ENCODE data around the gene LRRC47.

LRRC47 gene

DNA sequence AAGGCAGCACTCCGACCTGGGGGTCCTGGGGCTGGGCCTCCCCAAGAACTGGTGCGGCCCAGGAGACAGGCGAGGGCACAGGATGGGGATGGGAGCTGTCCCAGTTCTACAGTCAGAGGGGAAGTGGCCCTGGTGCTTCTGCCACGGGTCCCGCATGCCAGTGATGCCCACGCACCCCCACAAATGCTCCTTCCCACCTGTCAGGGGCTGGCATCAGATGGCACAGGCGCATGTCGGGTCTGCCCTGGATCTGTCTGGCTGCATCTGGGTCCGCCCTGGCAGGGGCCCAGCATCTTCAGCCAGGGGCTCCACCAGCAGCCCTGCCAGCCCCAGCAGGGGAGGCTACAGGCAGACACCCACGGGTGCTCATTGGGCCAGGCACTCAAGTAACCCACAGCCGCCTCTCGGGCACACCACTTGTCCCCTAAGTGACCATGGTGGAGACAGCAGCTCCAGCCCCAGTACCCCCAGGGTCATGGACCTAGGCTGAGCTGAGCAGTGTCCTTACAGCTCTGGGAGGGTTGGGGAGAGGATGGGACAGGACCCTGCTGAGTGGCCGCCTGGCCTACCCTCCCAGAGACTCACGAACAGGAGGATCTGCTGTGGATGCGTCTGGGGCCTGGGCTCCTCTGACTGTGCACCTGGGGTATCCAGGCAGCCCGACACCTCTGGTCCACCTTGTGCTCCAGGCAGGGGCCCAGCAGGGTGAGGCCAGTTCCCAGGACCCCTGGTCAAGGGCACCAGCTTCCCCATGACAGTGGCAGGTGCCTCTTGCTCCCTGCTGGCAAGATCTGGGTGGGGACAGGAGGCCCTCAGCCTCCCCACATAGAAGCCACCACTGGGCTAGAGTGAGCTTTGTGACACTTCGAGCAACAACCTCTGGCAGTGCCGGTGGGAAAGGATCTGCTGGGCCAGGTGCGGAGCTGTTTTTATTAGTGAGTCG, 18.4 kb downstream of the LRRC47 start:
- H3K4me3 ChIP-seq, result no peak overlapping the region
- peaks cover 30% of the 10 kb centered on the region for H3K36me3 ChIP-seq (ENCODE audit: insufficient read depth, low read length)
- no peak for DNase-seq (ENCODE audit: low read depth, low spot score)
- no peaks in the 10 kb centered on the region for H3K9me3 ChIP-seq (ENCODE audit: low read depth, low read length)
- TF ChIP-seq EZH2 (IDR thresholded peaks at IDR 0.05) (no peak), FOXP2 (optimal IDR thresholded peaks at IDR 0.05; ENCODE audit: control extremely low read depth, extremely low read length, insufficient read depth) (no peak), POLR2AphosphoS5 (IDR thresholded peaks at IDR 0.05; ENCODE audit: borderline replicate concordance, low read depth, low read length) (no peak)
- H3K9ac ChIP-seq (ENCODE audit: insufficient read length), result no peak overlapping the region
- no peak overlapping the region for H3K27ac ChIP-seq

DNA sequence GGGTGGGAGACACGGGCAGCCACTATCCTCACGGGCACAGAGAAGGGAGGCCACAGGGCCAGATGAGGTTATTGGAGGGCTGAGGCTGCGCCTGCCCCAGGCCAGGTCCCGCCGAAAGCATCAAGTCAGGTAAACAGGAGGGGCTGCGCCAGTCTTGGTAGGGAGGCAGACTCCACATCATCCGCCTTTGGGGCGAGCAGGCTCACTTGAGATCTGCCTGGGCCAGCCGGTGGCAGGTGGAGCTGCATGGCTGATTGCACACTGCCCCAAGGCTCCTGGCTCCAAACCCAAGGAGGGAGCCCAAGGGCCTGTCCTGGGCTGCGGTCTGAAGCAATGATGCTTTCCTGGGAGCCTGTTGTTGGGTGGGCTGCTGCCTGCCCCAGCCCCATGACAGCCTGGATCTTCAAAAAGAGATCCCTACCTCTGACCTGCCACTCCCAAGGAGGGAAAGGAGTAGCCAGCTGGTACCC, 19.2 kb downstream of the LRRC47 start:
- H3K36me3 ChIP-seq (ENCODE audit: insufficient read depth, low read length), result peaks cover 23% of the 10 kb centered on the region
- H3K9ac ChIP-seq (ENCODE audit: insufficient read length), result no peak overlapping the region
- H3K9me3 ChIP-seq (ENCODE audit: low read depth, low read length), result no peaks in the 10 kb centered on the region
- no peak overlapping the region for H3K4me3 ChIP-seq
- H3K27ac ChIP-seq, result no peak overlapping the region
- no peak for DNase-seq (ENCODE audit: low read depth, low spot score)
- TF ChIP-seq POLR2AphosphoS5 (IDR thresholded peaks at IDR 0.05; ENCODE audit: borderline replicate concordance, low read depth, low read length), result no peak
- TF ChIP-seq EZH2 (IDR thresholded peaks at IDR 0.05), result no peak
- no peak for TF ChIP-seq FOXP2 (optimal IDR thresholded peaks at IDR 0.05; ENCODE audit: control extremely low read depth, extremely low read length, insufficient read depth)

DNA sequence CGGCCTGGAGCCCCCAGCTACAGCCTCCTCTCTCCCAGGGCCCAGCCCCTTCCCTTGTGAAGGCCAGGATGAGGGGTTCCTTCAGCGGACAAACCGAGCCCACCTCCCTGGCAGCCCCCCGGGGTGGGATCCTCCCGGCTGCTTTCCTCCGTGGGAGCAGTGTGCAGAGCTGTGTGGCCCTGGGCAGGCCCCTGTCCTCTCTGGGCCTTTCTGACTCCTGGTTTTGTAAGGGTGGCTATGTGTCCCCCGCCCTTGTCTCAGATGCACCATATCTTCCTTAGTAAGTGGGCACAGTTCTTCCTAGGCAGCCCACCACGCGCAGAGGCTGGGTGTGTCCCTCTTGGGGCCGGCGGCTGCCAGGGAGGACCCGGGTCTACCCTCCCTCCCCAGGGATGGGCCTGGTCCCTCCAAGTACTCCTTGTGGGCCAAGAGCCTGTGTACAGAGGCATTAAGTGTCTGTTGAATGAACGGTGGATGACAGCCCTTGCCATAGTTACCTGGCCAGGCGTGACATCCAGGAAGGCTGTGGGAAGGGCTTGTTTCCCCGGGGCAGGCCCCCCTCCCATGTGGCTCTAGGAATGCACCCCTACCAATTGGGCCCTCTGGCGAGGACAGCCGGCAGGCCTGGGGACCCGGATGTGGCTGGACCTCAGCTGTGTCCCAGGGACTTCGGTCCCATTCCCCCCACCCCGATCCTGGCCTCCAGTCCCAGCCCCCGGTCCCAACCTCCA, 19.9 kb downstream of the LRRC47 start:
- Histone ChIP-seq H3K9ac (ENCODE audit: insufficient read length) (no peak overlapping the region), H3K4me3 (no peak overlapping the region), H3K27ac (no peak overlapping the region), H3K9me3 (ENCODE audit: low read depth, low read length) (no peaks in the 10 kb centered on the region), H3K36me3 (ENCODE audit: insufficient read depth, low read length) (peaks cover 16% of the 10 kb centered on the region; the same call in 1 of the 2 replicates)
- no peak for DNase-seq (ENCODE audit: low read depth, low spot score)
- no peak for TF ChIP-seq POLR2AphosphoS5 (IDR thresholded peaks at IDR 0.05; ENCODE audit: borderline replicate concordance, low read depth, low read length)
- no peak for TF ChIP-seq FOXP2 (optimal IDR thresholded peaks at IDR 0.05; ENCODE audit: control extremely low read depth, extremely low read length, insufficient read depth)
- no peak for TF ChIP-seq EZH2 (IDR thresholded peaks at IDR 0.05)

DNA sequence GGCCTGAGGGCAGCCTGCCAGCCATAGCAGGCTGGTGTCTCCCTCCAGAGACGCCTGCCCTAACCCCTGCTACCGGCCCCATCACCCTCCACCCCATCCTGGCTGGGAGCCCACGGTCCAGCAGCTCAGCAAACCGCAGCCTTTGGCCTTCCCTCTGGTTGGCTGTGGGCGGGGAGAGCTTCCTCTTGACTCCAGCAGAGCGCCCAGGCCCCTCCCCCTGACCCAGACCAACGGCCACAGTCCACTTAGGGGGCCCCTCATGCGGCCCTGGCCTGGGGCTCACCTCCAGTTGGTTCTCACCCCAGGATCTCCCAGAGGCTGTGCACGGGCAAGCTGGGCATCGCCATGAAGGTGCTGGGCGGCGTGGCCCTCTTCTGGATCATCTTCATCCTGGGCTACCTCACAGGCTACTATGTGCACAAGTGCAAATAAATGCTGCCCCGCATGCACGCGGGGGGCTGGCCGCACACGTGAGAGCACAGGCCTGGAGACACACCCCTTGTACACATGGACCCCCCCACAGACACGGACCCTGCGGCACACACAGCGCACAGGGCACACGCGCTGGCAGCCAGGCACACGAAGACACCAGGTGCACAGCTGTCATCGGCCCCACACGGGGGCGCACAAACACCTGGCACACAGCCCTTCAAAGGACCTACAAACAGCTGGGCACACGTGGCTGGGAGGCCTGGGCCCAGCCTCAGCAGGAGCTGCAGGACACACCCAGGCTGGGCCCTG, 20.6 kb downstream of the LRRC47 start:
- Histone ChIP-seq H3K9me3 (ENCODE audit: low read depth, low read length) (no peaks in the 10 kb centered on the region), H3K27ac (no peak overlapping the region), H3K4me3 (no peak overlapping the region), H3K36me3 (ENCODE audit: insufficient read depth, low read length) (peaks cover 9% of the 10 kb centered on the region; the same call in 1 of the 2 replicates), H3K9ac (ENCODE audit: insufficient read length) (no peak overlapping the region)
- no peak for DNase-seq (ENCODE audit: low read depth, low spot score)
- no peak for TF ChIP-seq POLR2AphosphoS5 (IDR thresholded peaks at IDR 0.05; ENCODE audit: borderline replicate concordance, low read depth, low read length)
- TF ChIP-seq FOXP2 (optimal IDR thresholded peaks at IDR 0.05; ENCODE audit: control extremely low read depth, extremely low read length, insufficient read depth), result no peak
- no peak for TF ChIP-seq EZH2 (IDR thresholded peaks at IDR 0.05)

DNA sequence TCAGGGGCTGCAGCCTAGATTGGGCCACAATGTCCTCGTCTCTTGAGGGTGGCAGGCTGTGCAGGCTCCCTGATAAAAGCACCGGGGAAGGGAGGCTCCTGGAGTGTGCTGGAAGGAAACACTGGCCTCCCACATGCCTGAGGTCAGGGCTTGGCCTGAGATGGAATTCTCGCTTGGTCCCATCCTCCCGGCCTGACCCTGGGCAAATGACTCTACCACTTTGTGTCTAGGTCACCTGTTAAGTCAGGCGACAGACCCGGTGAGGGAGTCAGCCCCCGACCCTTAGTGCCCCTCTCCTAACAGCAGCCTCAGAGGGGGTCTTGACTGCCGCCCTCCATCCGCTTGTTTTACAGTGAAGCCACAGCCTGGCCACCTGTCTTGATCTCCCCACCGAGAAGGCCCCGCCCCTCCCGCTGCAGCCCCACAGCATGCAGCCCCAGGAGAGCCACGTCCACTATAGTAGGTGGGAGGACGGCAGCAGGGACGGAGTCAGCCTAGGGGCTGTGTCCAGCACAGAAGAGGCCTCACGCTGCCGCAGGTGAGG, 21.3 kb downstream of the LRRC47 start:
- no peak for TF ChIP-seq EZH2 (IDR thresholded peaks at IDR 0.05)
- TF ChIP-seq POLR2AphosphoS5 (IDR thresholded peaks at IDR 0.05; ENCODE audit: borderline replicate concordance, low read depth, low read length), result no peak
- no peak for TF ChIP-seq FOXP2 (optimal IDR thresholded peaks at IDR 0.05; ENCODE audit: control extremely low read depth, extremely low read length, insufficient read depth)
- no peaks in the 10 kb centered on the region for H3K9me3 ChIP-seq (ENCODE audit: low read depth, low read length)
- H3K4me3 ChIP-seq, result no peak overlapping the region
- H3K36me3 ChIP-seq (ENCODE audit: insufficient read depth, low read length), result peaks cover 4% of the 10 kb centered on the region; the same call in 1 of the 2 replicates
- H3K9ac ChIP-seq (ENCODE audit: insufficient read length), result no peak overlapping the region
- no peak for DNase-seq (ENCODE audit: low read depth, low spot score)
- no peak overlapping the region for H3K27ac ChIP-seq

DNA sequence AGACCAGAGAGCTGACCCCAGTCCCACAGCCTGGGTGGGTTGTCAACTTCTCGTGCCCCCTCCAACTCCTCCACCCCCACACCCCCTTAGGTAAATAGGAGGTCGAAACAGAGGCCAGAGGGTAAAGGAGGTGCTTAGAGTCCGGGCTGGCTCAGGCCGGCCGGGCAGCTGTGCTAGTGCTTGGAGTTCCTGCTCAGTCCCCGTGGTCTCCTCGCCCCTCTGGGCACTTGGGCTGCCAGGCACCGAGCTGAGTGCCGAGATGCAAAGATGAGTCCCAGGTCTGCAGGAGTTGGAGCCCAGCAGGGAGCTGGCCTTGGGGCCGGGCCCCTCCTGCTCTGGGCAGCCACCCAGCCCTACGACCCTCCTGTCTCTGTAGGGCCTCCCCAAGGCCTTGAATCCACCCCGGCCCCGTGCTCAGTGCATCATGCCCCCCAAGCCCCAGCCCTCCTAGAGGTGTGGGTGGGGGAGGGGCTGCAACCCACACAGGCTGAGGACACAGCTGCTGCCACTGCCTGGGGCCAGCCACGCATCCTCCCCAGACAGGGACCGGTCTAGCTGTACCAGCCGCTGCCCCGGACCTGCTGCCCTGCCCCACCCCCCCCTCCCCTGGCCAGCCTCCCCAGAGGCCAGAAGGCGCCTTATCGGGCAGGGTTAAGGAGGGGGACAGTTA, 21.9 kb downstream of the LRRC47 start:
- no peak for DNase-seq (ENCODE audit: low read depth, low spot score)
- no peaks in the 10 kb centered on the region for H3K9me3 ChIP-seq (ENCODE audit: low read depth, low read length)
- TF ChIP-seq FOXP2 (optimal IDR thresholded peaks at IDR 0.05; ENCODE audit: control extremely low read depth, extremely low read length, insufficient read depth), result no peak
- no peak for TF ChIP-seq EZH2 (IDR thresholded peaks at IDR 0.05)
- no peak for TF ChIP-seq POLR2AphosphoS5 (IDR thresholded peaks at IDR 0.05; ENCODE audit: borderline replicate concordance, low read depth, low read length)
- no peak overlapping the region for H3K27ac ChIP-seq
- H3K9ac ChIP-seq (ENCODE audit: insufficient read length), result no peak overlapping the region
- H3K36me3 ChIP-seq (ENCODE audit: insufficient read depth, low read length), result no peaks in the 10 kb centered on the region; the same call in 1 of the 2 replicates
- H3K4me3 ChIP-seq, result no peak overlapping the region

DNA sequence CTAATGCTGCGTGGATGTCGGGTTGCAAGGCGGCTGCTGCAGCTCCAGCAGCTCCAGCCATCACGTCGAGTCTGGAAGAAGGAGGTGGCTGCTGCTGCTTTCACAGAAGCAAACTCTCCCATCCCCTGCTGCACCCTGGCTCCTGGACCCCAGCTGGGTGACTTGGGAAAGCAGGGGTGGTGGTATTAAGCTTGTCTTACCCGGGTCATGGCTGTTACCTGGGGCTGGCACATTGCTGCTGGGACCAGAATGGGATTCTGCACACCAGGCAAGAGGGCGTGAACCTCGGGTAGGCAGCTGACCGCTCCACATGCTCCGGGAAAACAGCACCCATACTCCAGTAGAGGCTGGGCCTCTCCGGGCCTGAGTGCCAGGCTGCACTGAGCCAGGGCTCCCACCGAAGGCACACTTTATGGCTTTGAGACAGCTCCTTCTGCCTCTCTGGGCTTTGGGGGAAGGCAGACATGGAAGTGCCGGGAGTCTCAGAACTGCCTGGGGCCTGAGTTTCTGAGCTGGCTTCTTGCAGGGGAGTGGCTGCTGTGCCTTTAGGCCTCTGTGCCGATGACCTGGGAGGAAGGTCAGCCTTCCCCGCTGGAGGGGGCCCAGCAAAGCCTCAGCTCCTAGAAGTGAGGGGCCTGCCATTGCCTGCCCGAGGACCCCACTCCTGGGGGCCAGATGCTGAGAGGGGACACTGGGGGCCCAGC, 22.6 kb downstream of the LRRC47 start:
- Histone ChIP-seq H3K27ac (no peak overlapping the region), H3K9ac (ENCODE audit: insufficient read length) (no peak overlapping the region)

More for the DNA sequence above, 22.6 kb downstream of the LRRC47 start:
- no peaks in the 10 kb centered on the region for H3K9me3 ChIP-seq (ENCODE audit: low read depth, low read length)
- no peaks in the 10 kb centered on the region for H3K36me3 ChIP-seq (ENCODE audit: insufficient read depth, low read length)
- no peak for DNase-seq (ENCODE audit: low read depth, low spot score)
- TF ChIP-seq EZH2 (IDR thresholded peaks at IDR 0.05), result no peak
- no peak for TF ChIP-seq FOXP2 (optimal IDR thresholded peaks at IDR 0.05; ENCODE audit: control extremely low read depth, extremely low read length, insufficient read depth)
- no peak for TF ChIP-seq POLR2AphosphoS5 (IDR thresholded peaks at IDR 0.05; ENCODE audit: borderline replicate concordance, low read depth, low read length)
- no peak overlapping the region for H3K4me3 ChIP-seq
